GM19438 (cell line): ENCODE data around the gene ABLIM1.
A peak's percentile ranks its signal among the peaks of the same experiment; 100 is the strongest.

Experiments used
- ATAC-seq: cut with Tn5 transposase; IDR thresholded peaks from one replicate; pipeline ENCODE4 v1.9.1; 2021; ENCODE audit warnings: low read depth; ENCODE audit not compliant: unreplicated experiment

Gene ABLIM1

DNA sequence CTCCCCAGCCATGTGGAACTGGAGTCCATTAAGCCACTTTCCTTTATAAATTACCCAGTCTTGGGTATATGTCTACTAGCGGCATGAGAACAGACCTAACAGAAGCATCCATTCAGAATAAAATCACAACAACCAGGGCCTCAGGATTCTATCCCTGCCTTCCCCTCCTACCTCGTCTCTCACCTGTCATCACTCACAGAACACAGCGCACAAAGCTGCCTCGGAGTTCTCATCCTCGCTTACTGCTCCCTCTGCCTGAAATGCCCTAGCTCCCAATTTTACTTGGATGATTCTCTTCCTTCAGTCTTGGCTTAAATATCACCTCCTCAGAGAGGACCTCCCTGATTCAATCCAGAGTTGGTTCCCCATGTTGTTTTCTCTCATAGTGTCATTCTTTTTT is 183.1 kb downstream of the ABLIM1 start:
- no peak for ATAC-seq

DNA sequence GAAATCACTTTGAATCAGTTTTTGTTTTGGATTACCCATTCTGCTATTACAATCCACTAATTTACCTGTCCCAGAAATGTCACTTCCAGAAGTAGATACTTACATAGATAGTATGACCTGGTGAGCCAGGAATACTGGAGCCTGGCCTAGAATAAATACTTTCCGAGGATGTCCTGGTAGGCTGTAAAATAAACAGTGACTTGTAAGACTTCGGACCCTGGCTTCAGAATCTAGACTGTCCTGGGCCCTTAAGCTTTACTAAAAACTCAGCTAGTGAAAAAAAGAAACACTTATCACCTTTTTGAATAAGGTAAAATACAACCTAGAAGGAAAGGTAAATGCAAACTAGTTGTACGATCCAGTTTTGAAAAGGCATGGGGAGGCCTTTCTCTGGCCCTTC is 184.3 kb downstream of the ABLIM1 start:
- no peak for ATAC-seq

DNA sequence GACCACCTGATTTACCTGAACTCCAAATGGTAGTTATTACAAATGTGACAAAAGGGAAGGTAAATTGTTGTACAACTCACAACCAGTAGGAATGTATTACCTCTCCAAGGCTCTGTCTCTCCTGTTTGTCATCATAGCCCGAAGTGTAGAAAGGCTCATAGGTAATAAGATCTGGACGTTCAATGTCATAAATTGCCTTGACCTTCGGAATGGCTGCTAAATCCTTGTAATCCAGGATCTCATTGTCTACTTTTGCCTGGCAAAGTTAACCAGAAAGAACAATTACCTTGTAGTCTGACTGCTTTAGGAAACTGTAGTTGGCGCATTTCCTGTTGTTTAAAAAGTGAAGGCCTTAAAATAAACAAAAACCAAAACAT is 185.2 kb downstream of the ABLIM1 start:
- ATAC-seq: no peak

DNA sequence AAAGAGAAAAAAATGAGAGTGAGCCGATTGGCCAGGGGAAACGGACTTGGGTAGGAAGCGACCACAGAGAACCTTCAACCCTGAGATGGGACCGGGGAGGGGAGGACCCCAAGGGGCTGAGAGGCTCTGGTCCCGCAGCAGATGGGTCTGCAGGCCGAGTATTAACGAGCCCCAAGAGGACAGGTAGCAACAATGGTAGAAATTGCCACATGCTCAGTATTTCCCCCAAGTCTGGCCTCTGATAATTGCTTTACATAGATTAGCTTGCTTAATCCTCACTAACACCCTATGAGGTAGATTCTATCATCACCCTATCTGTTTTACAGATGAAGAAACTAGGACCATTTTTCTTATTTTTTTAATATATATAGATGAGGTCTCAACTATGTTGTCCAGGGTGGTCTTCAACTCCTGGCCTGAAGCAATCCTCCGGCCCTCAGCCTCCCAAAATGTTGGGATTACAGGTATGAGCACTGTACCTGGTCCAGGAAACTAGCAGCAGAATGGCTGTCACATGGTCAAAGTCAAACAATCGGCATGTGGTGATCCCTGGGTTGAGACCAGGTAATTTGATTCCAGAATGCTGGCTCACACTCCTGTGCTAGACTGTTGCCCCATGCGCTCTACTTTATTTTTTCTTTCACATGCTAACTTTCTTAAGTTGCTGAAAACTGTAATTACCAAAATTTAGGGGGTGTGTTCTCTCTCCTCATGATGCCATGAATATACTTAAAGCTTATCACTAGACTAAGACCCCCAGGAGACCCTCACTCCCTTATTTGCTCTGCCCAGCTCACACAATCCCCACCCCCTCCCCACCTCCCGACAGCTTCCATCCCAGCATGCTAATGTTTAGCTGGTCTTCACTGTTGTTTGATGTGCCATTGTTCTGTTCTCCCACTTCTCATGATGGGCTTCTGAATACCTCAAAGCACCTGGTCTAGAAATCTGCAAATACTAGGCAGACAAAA is 185.9 kb downstream of the ABLIM1 start:
- ATAC-seq: no peak

DNA sequence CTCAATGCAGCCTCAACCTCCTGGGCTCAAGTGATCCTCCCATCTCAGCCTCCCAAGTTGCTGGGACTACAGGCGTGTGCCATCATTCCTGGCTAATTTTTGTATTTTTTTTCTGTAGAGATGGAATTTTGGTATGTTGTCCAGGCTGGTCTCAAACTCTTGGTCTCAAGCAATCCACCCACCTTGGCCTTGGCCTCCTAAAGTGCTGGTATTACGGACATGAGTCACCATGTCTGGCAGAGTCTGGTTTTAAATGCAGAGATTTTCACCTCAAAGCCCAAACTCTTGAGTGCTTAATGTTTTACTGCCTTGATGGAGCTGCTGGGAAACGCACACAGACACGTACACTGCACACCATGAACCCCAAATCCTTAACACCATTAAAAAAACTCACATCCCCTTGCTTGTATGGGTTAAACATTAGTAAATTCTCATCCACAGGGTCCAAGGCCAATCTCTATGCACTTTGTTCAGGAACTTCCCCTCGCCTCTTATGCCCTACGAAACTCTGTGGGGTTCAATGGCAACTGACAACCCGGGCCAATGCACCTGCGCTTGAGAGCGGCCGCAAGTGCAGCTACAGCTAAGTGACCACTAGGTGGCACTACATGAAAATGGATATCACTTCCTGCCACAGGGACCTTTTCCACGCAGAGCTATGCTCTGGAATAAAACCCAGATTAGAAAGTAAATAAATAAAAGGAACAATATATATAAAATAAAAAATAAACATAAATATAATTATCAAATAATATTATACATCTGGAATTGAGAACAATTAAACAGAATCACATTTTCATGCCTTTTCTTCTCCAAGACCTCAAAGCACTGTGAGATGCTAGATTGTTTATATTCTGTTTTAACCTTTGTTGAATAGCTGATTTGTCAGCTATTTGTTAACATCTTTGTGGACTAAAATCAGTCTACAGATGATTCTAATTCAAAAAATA is 186.8 kb downstream of the ABLIM1 start:
- peak; percentile 96 for ATAC-seq

DNA sequence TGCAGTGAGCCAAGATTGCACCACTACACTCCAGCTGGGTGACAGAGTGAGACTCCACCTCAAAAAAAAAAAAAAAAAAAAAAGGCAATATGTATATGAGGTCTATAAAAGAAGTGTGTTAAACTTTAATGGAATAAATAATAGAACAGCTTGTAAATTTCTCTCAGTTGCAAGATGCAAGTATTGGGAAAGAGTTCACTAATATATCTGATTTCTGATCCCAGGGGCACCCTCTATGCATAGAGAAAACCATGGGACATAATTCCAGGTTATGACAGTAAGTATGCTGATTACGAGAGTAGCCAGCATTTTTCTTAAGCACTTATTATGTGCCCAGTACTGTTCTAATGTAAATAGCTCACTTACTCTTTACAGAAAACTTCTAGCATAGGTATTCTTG is 187.7 kb downstream of the ABLIM1 start:
- ATAC-seq: no peak

DNA sequence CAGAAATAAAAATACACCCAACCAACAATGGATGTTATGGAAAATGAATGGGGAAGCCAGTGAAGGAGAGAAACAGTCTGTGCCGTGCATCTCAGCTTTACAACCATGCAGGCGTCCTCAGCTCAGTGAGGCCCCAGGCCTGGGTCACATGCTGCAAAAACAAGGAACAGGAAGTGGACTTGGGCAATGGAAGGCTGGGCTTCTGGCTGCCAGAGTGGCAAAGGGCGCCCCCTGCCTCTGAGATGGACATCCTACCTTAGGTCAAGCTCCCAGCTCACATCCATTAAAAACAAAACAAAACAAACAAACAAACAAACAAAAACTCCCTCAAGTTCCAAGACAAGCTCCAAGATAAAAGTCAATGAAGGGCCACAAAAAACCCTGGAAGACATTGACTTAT is 199.1 kb downstream of the ABLIM1 start:
- ATAC-seq: peak; percentile 85

DNA sequence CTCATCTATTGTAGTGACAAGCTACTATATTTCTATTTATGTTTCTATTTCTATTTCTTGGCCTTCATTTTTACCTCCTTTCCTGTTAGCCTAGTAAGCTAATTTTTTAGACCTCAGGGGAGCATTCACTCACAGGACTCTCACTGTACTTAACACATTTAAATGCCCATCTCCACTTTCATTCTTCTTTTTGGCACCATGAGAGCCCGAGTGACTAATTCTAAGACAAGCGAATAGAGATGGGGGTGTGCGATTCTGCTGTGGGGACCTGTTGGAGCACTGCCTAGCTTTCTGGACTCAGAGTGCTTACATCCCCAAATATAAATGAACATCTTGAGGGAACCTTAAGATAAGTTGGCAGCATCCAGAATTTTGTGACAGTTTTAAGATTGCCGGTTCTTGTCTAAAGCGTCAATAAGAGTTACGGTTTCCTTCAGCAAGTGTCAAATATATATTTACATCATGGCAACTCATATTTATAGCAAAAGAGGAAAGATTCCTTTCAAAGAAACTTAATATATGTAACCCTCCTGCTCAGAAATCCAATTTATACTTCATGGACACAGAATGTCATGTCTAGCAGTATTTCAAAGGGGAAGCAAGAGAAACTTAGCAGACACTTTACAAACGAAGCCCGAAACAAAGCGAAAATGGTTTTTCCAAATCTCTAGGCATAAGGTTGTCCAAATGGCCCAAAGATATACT is 199.7 kb downstream of the ABLIM1 start:
- no peak for ATAC-seq

DNA sequence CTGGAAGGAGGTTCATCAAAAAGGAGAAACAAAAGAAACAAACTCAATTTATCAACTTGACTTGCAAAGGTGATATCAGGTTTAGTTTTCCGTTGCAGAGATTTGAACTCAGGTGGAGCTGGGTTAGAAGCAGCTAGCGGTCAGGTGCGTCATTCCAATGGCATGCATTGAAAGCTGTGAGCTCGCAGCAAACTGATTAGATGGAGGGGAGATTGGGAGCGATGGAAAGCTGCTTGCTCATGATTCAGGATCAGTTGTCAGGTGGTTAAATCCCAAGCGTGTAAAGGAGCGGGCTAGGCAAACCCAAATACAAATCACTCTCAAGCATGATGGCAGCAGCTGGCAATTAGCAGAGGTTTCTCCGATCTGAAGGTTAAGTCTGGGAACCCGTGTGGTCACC is 204.5 kb downstream of the ABLIM1 start:
- no peak for ATAC-seq

DNA sequence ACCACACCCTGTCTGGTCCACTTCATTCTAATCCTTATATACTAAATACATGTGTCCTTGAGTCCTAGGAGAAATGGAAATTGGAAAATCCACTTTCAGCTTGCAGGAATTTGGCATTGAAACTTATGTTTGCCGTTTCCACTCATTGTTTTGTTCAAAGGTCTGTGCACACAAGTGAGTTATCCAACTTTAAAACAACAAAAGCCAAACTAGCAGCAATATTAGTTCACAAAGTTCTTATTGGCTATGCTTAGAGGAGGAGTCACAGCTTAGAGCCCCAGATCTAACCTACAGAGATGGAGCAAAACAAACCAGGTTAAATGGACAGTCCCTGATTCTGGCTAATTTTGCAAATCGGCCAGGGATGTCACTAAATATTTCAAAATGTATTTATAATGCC is 209.2 kb downstream of the ABLIM1 start:
- no peak for ATAC-seq

DNA sequence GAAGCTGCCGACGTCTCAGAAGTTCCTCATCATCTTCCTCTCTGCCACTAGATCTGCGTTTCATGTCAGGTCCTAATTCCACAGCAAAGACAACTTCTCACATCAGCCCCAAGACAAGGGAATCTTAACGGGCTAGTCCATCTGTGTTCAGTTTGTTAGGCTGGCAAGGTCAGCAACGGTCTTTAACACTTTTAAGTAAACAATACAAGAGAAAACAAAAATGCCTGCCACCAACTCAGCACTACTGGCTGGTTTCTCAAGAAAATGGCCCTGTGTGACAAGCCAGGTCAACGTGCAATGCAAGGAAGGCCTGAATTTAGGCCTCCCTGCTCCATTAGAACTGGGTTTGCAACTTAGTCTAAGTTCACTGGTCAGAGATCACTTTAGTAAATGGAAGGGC is 212.7 kb downstream of the ABLIM1 start:
- no peak for ATAC-seq

DNA sequence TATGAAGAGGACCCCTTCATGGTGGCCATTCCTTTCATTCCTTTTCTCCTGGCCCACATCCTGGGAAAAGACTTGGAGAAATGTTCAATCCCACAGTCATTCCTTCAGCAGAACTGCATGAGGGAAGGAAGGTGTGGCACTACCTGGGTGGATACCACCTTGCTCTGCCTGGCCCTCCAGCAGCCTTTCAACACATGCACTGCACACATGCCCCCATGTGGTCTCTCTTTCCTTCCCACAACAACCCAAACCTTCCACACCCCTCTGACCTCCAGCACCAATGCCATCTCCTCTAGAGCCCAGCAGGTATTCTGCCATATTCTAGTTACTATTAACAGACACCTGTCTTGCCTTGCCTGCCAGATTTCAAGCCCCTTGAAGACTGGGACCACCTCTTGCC is 213.3 kb downstream of the ABLIM1 start:
- no peak for ATAC-seq

DNA sequence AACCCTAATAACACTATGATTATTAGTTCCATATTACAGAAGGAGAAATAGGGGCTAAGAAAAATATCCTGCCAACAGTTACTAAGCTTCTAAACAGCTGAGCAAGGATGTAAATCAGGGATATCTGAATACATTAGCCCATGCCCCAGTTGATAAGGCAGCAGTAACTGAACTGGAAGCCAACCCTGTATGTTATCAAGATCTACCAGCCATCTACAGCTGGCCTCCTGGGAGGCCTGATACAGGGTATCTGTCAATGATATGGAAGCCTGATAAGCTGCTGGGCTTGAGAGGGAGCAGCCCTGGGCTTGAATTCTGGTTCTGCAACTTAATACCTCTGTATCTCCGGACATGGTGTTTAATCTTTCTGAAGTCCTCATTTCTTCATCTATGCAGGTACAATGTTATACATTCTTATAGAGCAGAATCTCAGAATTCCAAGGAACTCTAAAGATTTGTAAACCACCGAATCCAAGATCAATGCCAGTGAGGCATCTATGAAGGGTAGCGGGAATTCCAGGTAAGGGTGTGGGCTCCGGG is 215.9 kb downstream of the ABLIM1 start:
- ATAC-seq: no peak

DNA sequence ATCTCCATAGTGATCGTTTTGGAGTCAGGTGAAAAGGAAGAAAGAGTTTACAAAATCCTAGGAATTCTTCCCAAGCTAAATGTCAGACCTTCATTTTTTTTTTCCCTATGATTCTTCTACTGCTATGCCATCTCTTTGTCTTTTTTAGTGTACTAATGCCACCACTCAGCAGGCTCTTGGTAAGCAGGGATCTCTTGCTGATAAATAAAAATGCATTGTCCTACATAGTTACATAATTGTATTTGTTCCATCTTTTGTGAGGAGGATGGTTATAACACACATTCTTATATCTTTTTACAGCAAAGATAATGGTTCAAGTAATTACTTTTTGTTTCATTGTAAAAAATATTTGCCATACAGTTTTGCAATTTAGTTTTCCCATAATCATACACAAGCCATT is 217.0 kb downstream of the ABLIM1 start:
- no peak for ATAC-seq

DNA sequence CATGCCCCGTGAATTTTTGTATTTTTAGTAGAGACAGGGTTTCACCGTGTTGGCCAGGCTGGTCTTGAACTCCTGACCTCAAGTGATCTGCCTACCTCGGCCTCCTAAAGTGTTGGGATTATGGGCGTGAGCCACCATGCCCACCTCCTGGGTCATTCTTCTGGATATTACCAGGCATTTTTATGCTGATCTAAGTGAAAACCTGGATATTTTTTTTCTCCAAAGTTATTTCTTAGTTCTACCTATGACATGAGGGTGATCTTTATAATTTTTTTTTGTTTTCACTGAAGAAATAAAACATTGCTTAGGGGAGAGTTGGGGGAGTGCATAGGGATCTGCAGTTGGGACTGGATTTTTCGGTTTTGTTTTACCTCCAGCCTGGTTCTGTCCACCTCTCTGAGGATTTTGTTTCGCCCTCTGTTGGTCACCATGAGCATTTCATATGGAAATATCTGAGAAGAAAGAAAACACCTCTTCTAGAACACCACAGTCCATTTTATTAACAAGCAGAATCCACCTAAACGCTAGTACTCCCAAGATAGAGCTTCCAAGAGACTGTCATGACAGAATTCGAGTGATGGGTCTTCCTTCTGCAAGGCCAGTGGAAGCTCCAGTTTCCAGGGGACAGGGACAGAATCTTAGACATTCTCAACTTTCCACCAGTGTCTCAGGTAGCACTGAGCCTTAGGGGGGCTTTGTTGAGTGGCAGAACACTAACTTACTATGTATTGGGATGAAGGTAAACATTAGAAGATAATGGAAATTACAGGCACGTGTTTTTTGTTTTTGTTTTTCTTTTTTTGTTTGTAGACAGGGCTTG is 220.4 kb downstream of the ABLIM1 start:
- ATAC-seq: peak; percentile 60

DNA sequence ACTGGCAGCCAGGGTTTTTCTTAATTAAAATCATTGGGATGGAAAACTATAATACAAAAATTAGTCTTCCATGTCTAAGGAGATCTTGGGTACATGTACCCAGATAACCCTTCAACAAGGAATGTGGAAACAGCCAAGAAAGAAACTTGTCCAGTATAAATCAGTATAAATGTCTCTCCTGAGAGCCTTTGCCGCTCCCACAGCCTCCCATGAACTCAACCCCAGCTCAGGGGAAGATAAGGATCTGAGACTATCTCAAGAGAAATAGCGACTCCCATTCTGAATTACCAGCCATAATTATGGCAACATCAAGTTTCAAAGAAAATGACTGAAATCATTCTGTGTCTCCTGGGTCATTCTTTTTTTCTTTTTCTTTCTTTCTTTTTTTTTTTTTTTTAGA is 221.1 kb downstream of the ABLIM1 start:
- no peak for ATAC-seq

DNA sequence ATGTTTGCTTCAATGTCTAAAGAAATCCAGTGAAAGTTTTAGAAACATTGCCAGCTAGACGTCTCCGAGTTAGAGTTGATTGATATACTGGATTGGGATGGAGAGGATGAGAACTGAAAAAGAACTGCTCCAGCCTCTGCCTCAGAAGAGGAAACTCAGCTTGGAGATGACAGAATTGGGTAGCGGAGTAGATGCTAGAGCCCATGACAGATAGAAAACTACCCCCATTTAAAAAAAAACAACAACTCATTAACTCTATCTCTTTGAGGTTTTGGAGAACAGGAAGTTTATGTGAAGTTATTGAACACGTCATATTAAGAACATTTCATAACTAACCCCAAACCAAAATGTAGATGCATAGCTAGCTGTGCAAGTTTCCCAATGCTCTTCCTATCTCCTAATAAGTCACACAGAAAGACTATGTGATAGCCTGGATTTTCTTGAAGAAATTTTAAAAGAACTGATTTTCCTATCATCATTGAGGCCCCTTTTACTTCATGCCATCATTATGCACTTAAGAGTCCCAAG is 225.4 kb downstream of the ABLIM1 start:
- ATAC-seq: no peak

DNA sequence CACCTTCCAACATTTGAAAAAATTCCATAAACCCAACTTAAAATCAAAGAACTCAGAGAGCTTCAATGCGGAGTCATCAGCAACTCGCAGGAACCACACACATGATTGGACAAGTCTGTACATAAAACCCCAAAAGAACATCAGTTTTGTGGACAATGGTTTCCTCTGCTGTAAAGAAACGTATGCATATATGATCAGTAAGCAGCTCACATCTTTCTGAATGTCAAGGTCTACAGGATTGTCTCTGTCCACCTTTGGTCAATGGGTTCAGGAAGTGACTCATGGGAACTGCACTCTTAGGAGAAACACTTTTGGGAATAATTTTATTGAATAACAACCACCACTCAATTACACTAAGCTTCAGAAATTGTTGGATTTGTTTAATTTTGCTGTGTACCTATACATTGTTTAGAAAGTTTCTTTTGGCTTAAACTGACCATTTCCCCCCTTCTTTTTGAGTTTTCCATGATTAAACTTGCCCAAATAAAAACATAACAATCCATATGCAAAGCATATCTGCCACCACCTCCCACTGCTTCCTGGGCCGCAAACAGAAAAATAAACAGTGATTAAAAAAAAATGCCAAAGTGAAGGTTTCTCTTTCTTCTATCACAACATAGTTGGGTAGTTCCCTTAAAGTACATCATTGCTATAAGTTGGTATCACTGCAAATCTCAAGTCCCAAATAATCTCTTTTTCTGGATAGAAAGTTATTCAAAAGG is 226.5 kb downstream of the ABLIM1 start:
- no peak for ATAC-seq
